GM20000 (cell line): Measurements from ENCODE around the gene MPZ.
"Not testable (repeated sequence)": the region's sequence is repeated elsewhere in the genome, so short reads cannot be mapped to it uniquely, and the experiment has no call there.

ENCODE experiments used
- DNase-seq: peaks from one replicate; pipeline ENCODE4 v3.0.0; 2012; ENCODE audit warnings: low spot score
- TF ChIP-seq, protein P1 (sequence below): IDR thresholded peaks from 2 replicates; pipeline ENCODE4 v1.5.1; 2012; ENCODE audit warnings: mild to moderate bottlenecking, control low read depth; ENCODE audit errors: extremely low read depth, missing control alignments

Gene MPZ

DNA sequence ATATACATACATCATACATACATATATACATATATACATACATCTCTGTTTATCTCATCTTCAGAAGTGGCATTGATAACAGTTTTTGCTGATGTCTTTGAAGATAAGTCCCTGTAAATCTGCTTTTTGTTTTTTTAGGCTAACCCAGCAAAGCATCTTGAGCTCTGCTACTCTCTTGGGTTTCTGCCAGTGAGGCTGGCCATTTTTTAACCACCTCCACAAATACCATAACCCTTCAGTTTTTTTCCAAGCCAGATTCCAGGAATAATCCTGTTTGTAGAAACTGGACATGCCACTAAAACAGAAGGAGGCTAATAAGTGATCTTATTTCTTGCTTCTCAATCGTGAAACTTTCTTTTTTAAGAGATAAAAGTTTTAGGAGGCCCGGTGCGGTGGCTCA lies 26.0 kb upstream of the MPZ start:
- TF ChIP-seq, protein P1, sequence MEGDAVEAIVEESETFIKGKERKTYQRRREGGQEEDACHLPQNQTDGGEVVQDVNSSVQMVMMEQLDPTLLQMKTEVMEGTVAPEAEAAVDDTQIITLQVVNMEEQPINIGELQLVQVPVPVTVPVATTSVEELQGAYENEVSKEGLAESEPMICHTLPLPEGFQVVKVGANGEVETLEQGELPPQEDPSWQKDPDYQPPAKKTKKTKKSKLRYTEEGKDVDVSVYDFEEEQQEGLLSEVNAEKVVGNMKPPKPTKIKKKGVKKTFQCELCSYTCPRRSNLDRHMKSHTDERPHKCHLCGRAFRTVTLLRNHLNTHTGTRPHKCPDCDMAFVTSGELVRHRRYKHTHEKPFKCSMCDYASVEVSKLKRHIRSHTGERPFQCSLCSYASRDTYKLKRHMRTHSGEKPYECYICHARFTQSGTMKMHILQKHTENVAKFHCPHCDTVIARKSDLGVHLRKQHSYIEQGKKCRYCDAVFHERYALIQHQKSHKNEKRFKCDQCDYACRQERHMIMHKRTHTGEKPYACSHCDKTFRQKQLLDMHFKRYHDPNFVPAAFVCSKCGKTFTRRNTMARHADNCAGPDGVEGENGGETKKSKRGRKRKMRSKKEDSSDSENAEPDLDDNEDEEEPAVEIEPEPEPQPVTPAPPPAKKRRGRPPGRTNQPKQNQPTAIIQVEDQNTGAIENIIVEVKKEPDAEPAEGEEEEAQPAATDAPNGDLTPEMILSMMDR, result no peak
- DNase-seq, result no peak

DNA sequence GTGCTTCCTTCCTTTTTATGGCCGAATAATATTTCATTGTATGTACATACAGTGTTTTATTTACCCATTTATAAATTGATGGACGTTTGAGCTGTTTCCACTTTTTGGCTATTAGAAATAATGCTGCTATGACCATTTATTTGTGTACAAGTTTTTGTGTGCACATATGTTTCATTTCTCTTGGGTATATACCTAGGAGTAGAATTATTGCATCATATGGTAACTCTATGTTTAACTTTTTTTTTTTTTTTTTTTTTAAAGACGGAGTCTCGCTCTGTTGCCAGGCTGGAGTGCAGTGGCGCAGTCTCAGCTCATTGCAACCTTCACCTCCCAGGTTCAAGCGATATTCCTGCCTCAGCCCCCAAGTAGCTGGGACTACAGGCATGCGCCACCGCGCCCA lies 23.4 kb upstream of the MPZ start:
- TF ChIP-seq, protein P1, result no peak
- no peak for DNase-seq

DNA sequence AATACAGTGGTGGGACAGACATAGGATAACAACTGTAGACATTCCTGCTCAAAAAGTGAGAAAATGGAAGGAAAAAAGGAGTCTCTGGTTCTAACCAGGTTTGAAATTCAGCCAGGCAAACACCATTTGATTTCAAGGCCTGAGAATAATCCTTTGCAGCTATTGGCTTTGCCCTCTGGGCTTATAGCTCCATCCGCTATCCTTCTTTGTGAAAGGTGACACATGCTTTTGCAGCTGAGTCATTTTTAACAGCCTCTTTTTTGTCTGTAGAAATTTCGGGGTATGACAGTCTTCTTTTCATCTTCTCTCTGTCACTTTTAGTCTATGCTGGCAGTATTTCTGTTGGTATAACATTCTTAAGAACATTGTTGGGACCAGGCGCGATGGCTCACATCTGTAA lies 20.6 kb upstream of the MPZ start:
- TF ChIP-seq, protein P1, result no peak
- DNase-seq, result no peak

DNA sequence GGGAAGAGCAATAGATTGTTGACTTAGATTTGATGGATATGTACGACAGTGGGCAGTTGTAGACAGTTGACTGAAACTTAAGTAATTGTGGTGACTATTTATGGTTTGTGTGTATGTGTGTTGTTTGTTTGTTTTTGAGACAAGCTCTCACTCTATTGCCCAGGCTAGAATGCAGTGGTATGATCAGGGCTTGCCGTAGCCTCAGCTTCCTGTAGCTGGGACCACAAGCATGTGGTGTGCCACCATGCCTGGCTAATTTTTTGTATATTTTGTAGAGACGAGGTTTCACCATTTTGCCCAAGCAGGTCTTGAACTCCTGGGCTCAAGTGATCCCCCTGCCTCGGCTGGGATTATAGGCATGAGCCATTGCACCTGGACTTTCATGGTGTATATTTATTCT lies 14.3 kb upstream of the MPZ start:
- DNase-seq, result no peak
- TF ChIP-seq, protein P1, result no peak

DNA sequence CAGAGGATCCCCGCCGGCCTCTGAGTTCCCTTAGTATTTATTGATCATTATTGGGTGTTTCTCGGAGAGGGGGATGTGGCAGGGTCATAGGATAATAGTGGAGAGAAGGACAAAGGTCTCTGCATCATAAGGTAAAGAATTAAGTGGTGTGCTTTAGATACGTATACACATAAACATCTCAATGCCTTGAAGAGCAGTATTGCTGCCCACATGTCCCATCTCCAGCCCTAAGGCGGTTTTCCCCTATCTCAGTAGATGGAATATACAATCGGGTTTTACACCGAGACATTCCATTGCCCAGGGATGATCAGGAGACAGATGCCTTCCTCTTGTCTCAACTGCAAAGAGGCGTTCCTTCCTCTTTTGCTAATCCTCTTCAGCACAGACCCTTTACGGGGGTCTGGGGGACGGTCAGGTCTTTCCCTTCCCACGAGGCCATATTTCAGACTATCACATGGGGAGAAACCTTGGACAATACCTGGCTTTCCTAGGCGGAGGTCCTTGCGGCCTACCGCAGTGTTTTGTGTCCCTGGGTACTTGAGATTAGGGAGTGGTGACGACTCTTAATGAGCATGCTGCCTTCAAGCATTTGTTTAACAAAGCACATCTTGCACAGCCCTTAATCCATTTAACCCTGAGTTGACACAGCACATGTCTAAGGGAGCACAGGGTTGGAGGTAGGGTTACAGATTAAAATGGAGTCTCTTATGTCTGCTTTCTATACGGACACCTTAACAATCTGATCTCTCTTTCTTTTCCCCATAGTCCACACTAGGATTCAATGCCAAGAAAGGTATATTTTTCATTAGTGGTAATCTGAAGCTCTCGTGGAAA lies 6.3 kb upstream of the MPZ start:
- not testable (repeated sequence) for DNase-seq

DNA sequence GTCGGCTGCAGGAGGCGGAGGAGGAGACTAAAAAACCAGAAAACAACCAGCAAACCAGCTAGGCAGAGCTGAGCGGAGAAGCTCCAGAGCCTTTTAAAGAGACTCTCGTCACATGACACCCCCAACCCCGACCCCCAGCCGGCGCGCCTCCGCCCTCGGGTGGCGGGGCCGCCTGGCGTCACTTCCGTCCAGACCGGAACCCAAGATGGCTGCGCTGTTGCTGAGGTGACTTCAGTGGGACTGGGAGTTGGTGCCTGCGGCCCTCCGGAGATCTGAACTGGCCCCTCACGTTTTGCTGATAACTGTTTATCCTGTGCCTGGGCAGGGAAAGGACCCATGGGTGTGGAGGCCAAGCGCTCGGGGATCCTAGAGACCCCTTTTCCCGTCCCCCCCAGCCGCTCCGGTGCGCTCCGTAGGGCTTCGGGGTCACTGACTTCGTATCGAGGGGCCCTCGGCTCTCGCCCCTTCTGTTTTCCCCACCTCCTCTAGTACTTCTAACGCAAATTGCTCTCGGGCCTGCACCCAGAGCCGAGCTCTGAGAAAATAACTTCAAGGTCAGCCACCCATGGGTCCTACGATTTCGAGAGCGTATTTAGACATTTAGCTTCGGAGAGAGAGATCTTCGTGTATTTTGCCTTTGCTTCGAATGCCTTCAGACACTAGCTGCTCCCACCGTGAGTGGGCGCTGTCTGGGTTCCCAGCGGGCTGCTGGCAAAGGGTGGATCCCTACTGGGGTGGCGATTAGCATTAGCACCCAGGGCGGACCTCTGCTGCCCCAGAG lies 4.6 kb upstream of the MPZ start, which contains the start of gene SDHC:
TSS of gene SDHC (plus strand) at position 181 of the 781 bp plus-strand sequence. CDS start at position 206, 25 bp downstream.
- peak; percentile 92 for DNase-seq
- TF ChIP-seq, protein P1, result no peak

DNA sequence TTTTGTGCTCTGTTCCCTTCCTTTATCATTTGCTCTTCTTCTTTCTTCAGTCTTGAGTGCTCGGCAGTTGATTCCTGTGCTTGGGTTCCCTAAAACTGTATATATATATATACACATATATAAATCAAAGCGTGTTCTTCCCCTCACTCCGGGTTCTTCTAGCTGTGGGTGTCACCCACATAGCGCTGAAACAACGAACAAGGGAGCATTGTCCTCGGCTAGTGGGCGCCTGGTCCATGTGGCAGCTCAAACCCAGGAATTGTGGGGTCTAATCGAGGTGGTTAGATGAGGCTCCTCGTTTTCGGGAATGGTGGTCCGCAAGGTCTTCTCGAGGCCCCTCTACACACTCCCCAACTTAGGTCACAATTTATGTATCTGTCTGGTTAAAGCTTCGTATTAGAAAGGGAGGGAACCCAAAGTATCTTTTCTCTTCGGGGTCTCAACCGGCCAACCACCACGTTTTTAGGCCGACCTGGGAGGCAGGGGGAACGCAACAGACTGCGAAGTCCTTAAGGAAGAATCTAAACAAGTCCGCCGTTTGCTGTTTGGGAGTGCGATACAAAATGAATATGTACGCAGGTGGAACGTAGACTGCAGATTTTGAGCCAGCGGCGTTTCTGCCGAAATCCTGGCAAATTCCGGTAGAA lies 3.9 kb upstream of the MPZ start:
- no peak for DNase-seq
- TF ChIP-seq, protein P1, result no peak
